ENCODE data around the gene ZNF765.
"Not testable (repeated sequence)": the region's sequence is repeated elsewhere in the genome, so short reads cannot be mapped to it uniquely, and the experiment has no call there.

The ZNF765 gene

GRCh38 chr19:53396525-53396868, 1.5 kb downstream of the ZNF765 start:
- POLR2A ChIA-PET, result interaction anchor here (0.8 kb wide), 1 partner anchor 124 kb away, joined by 3 read pairs; no protein-coding TSS in a partner anchor
- Histone ChIP-seq H3K4me3 (ENCODE audit: low read depth, low read length) (no peak overlapping the region), H3K9me3 (ENCODE audit: control insufficient read depth, insufficient read depth, low read depth, low read length) (no peaks in the 10 kb centered on the region; the same call in 1 of the 2 replicates)

GRCh38 chr19:53397918-53398317, 3.0 kb downstream of the ZNF765 start:
- CTCF ChIA-PET; H3K9me3 ChIP-seq (ENCODE audit: control insufficient read depth, insufficient read depth, low read depth, low read length); H3K27ac ChIP-seq (ENCODE audit: extremely low read depth, low read depth, low read length); H3K4me1 ChIP-seq (ENCODE audit: control insufficient read depth, insufficient read depth, low read length); H3K4me3 ChIP-seq (ENCODE audit: low read depth, low read length); POLR2A ChIA-PET: not testable (repeated sequence)
- H3K36me3 ChIP-seq (ENCODE audit: control insufficient read depth in 2 of 2, insufficient read depth in 1 of 2, low read length in 2 of 2), result peaks cover 35 to 39% of the 10 kb centered on the region in 2 experiments

More at GRCh38 chr19:53396525-53396868, 1.5 kb downstream of the ZNF765 start:
- no peaks in the 10 kb centered on the region for H3K4me1 ChIP-seq (ENCODE audit: control insufficient read depth, insufficient read depth, low read length)
- CTCF ChIA-PET, result interaction anchor here (0.6 kb wide), 1 partner anchor 16 kb away, joined by 4 read pairs; no protein-coding TSS in a partner anchor
- TF ChIP-seq ZNF157 (tag by site-specific recombination; IDR thresholded peaks at IDR 0.05) (no peak), ZNF155 (tag by site-specific recombination; IDR thresholded peaks at IDR 0.05) (no peak), ZNF571 (tag by site-specific recombination; IDR thresholded peaks at IDR 0.05) (no peak), ZNF704 (tag by site-specific recombination; IDR thresholded peaks at IDR 0.05) (no peak), ZNF596 (tag by site-specific recombination; IDR thresholded peaks at IDR 0.05) (no peak), ZNF223 (tag by site-specific recombination; IDR thresholded peaks at IDR 0.05) (no peak)
- H3K36me3 ChIP-seq (ENCODE audit: control insufficient read depth in 2 of 2, insufficient read depth in 1 of 2, low read length in 2 of 2), result peaks cover 27 to 29% of the 10 kb centered on the region in 2 experiments
- H3K27ac ChIP-seq (ENCODE audit: extremely low read depth, low read depth, low read length), result no peak overlapping the region

GRCh38 chr19:53409505-53410204, 14.7 kb downstream of the ZNF765 start:
- H3K4me3 ChIP-seq (ENCODE audit: low read depth, low read length), result no peak overlapping the region
- no peak overlapping the region for H3K27ac ChIP-seq (ENCODE audit: extremely low read depth, low read depth, low read length)
- ChIA-PET CTCF (interaction anchor here (0.7 to 4.4 kb wide), 2 partner anchors 10 to 15 kb away, joined by 4 to 17 read pairs; no protein-coding TSS in a partner anchor), POLR2A (no interaction called here)
- peaks cover 4% of the 10 kb centered on the region for H3K9me3 ChIP-seq (ENCODE audit: control insufficient read depth, insufficient read depth, low read depth, low read length)
- H3K4me1 ChIP-seq (ENCODE audit: control insufficient read depth, insufficient read depth, low read length), result no peaks in the 10 kb centered on the region
- peaks cover 22 to 33% of the 10 kb centered on the region in 2 experiments for H3K36me3 ChIP-seq (ENCODE audit: control insufficient read depth in 2 of 2, insufficient read depth in 1 of 2, low read length in 2 of 2)
- TF ChIP-seq TRIM28 (IDR thresholded peaks at IDR 0.05; ENCODE audit: borderline replicate concordance, low read length), result peak; percentile 20; the same call in 1 of the 2 replicates
- TF ChIP-seq TSHZ1 (tag by site-specific recombination; IDR thresholded peaks at IDR 0.05; ENCODE audit: borderline replicate concordance), result no peak
- no peak for TF ChIP-seq ZNF449 (tag by site-specific recombination; IDR thresholded peaks at IDR 0.05)
- peak; percentile 32; the same call in 1 of the 2 replicates for TF ChIP-seq ZNF274 (IDR thresholded peaks at IDR 0.05; ENCODE audit: low read length)
- peak; percentile 78; the same call in 1 of the 2 replicates for TF ChIP-seq ZNF274 (tag by site-specific recombination; IDR thresholded peaks at IDR 0.05; ENCODE audit: borderline replicate concordance)
- TF ChIP-seq SP3 (tag by site-specific recombination; IDR thresholded peaks at IDR 0.05), result no peak
- TF ChIP-seq ZNF2 (tag by site-specific recombination; IDR thresholded peaks at IDR 0.05), result no peak
- no peak for TF ChIP-seq ZNF792 (tag by site-specific recombination; IDR thresholded peaks at IDR 0.05)
- no peak for TF ChIP-seq ZNF280D (tag by site-specific recombination; IDR thresholded peaks at IDR 0.05)

- H3K9me3 ChIP-seq (ENCODE audit: control insufficient read depth, insufficient read depth, low read depth, low read length); CTCF ChIA-PET; H3K4me3 ChIP-seq (ENCODE audit: low read depth, low read length); POLR2A ChIA-PET; H3K36me3 ChIP-seq (ENCODE audit: control insufficient read depth in 2 of 2, insufficient read depth in 1 of 2, low read length in 2 of 2); H3K4me1 ChIP-seq (ENCODE audit: control insufficient read depth, insufficient read depth, low read length); H3K27ac ChIP-seq (ENCODE audit: extremely low read depth, low read depth, low read length): not testable (repeated sequence)
Observed at GRCh38 chr19:53420520-53421315, 25.8 kb downstream of the ZNF765 start.

Measured in HEK293 (cell line).